HepG2 (cell line): ENCODE data around the gene CALM1. TPM values are rescaled to one million over a fixed set of nuclear protein-coding genes. Genes with fewer than 3 reads are reported as not detected.

Experiments
- AGO1 ChIP-seq: fragments of 200-400 bp; formaldehyde crosslinking; IDR thresholded peaks from 2 replicates; pipeline ENCODE4 v1.6.1; 2017; ENCODE audit warnings: mild to moderate bottlenecking, low read depth, low read length, moderate library complexity; ENCODE audit not compliant: poor library complexity, severe bottlenecking
- BCL3 ChIP-seq: sonication (generic); formaldehyde crosslinking; IDR thresholded peaks from 2 replicates; pipeline ENCODE4 v1.5.1; 2020; ENCODE audit warnings: mild to moderate bottlenecking, missing genetic modification reagents, moderate library complexity
- FOXA3 ChIP-seq: IDR thresholded peaks from 2 replicates; pipeline ENCODE4 v1.6.1; 2016; ENCODE audit warnings: missing genetic modification reagents, missing compliant biosample characterization
- FOXK1 ChIP-seq: sonication (generic); formaldehyde crosslinking; IDR thresholded peaks from 2 replicates; pipeline ENCODE4 v1.4.0; 2020; ENCODE audit warnings: low read depth, missing genetic modification reagents, borderline replicate concordance
- GATAD2A ChIP-seq: IDR thresholded peaks from 2 replicates; pipeline ENCODE4 v1.6.1; 2016
- GZF1 ChIP-seq: sonication (generic); formaldehyde crosslinking; IDR thresholded peaks from 2 replicates; pipeline ENCODE4 v1.5.1; 2020; ENCODE audit warnings: mild to moderate bottlenecking, missing genetic modification reagents
- IKZF4 ChIP-seq: sonication (generic); formaldehyde crosslinking; IDR thresholded peaks from 2 replicates; pipeline ENCODE4 v1.5.1; 2020; ENCODE audit warnings: borderline replicate concordance, mild to moderate bottlenecking, low read depth, missing genetic modification reagents; ENCODE audit errors: not compliant biosample characterization
- KLF13 ChIP-seq: sonication (generic); formaldehyde crosslinking; IDR thresholded peaks from 2 replicates; pipeline ENCODE4 v1.4.0; 2020; ENCODE audit warnings: mild to moderate bottlenecking, missing genetic modification reagents
- RELA ChIP-seq: sonication (generic); formaldehyde crosslinking; IDR thresholded peaks from 2 replicates; pipeline ENCODE4 v1.4.0; 2020; ENCODE audit warnings: missing genetic modification reagents
- RXRB ChIP-seq: IDR thresholded peaks from 2 replicates; pipeline ENCODE4 v1.6.1; 2016; ENCODE audit warnings: borderline replicate concordance, missing genetic modification reagents, missing compliant biosample characterization
- ZBTB7B ChIP-seq: sonication (generic); formaldehyde crosslinking; IDR thresholded peaks from 2 replicates; pipeline ENCODE4 v1.4.0; 2020; ENCODE audit warnings: missing genetic modification reagents
- ZNF253 ChIP-seq: sonication (generic); formaldehyde crosslinking; IDR thresholded peaks from 2 replicates; pipeline ENCODE4 v1.8.0; 2022; ENCODE audit warnings: mild to moderate bottlenecking, missing genetic modification reagents, borderline replicate concordance
- ZNF292 ChIP-seq: sonication (generic); formaldehyde crosslinking; IDR thresholded peaks from 2 replicates; pipeline ENCODE4 v1.8.1; 2022; ENCODE audit warnings: mild to moderate bottlenecking, low read depth, missing genetic modification reagents, borderline replicate concordance
- ZNF644 ChIP-seq: IDR thresholded peaks from 2 replicates; pipeline ENCODE4 v1.6.1; 2016; ENCODE audit warnings: low read depth
- polyA plus RNA-seq, 8 experiments: library from polyadenylated mRNA; depleted of rRNA in 3 of 8; stranded (reverse) in 7 of 8; unstranded in 1 of 8; fragments of >200 nt; fragmentation: Illumina TruSeq in 4 of 8; extraction: Trizol in 4 of 8; gene quantifications; 2 replicates each; pipeline versions ENCODE4 v1.2.1 to v1.2.3, GENCODE V29; 2011 to 2016; ENCODE audit warnings: low read depth in 4 of 8, missing spikeins in 1 of 8, mixed read lengths in 1 of 8; ENCODE audit not compliant: insufficient read depth in 1 of 8
- total RNA-seq, 5 experiments: library from RNA; depleted of rRNA; stranded (reverse); fragments of >200 nt; fragmentation: Illumina TruSeq; extraction: Trizol; gene quantifications; 2 replicates each; pipeline ENCODE4 v1.2.3, GENCODE V29; 2016; ENCODE audit warnings: low read depth in 1 of 5
- TF ChIP-seq, protein P1 (sequence below): sonication (generic); formaldehyde crosslinking; IDR thresholded peaks from 2 replicates; pipeline ENCODE4 v1.4.0; 2020; ENCODE audit warnings: mild to moderate bottlenecking, missing genetic modification reagents
- TF ChIP-seq, protein P2 (sequence below): IDR thresholded peaks from 2 replicates; pipeline ENCODE4 v1.4.0; 2020; ENCODE audit warnings: mild to moderate bottlenecking, missing genetic modification reagents
- TF ChIP-seq, protein P3 (sequence below): sonication (generic); formaldehyde crosslinking; conservative IDR thresholded peaks from 2 replicates; pipeline ENCODE4 v1.4.0; 2020; ENCODE audit warnings: missing genetic modification reagents
- TF ChIP-seq, protein P4 (sequence below): sonication (generic); formaldehyde crosslinking; IDR thresholded peaks from 2 replicates; pipeline ENCODE4 v1.5.0; 2020; ENCODE audit warnings: missing genetic modification reagents

CALM1 gene
- total and polyA plus RNA-seq, 2 of the 13 experiments (the other 11 are each of a cell fraction or from before 2014, with no cell fraction given): 110 to 238 TPM

DNA sequence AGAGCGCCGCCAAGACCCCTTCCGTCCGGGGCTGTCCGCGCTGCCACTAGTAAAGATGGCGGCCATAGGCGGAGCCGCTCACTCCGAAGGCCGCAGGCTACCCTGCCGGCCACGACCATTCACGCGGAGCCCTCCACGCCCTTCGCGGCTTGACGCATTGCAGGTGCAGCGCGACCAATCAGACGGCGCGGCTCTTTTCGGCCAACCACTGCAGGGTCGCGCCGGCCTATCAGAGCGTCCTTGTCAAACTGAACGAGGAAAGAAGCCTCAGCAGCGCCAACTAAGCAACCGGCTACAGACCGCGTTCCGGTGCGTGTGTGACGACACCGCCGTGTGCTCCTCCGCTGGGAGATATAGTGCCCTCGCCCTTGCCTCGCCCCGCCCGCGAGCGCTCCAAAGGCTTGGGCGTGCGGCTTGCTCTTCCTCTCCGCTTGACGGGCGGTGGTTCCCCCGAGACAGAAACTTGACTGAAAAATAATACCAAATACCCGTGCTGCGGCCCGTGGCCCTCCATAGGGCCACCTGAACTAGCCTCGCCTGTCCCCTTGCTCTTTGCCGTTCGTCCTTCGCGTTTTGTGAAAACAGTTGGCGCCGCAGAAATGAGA lies 13.6 kb upstream of the CALM1 start (continued):
- TF ChIP-seq, protein P1, sequence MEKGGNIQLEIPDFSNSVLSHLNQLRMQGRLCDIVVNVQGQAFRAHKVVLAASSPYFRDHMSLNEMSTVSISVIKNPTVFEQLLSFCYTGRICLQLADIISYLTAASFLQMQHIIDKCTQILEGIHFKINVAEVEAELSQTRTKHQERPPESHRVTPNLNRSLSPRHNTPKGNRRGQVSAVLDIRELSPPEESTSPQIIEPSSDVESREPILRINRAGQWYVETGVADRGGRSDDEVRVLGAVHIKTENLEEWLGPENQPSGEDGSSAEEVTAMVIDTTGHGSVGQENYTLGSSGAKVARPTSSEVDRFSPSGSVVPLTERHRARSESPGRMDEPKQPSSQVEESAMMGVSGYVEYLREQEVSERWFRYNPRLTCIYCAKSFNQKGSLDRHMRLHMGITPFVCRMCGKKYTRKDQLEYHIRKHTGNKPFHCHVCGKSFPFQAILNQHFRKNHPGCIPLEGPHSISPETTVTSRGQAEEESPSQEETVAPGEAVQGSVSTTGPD (CRISPR knock-in tag): no peak
- TF ChIP-seq RELA (CRISPR knock-in tag): peak; percentile 69; the same call in 1 of the 2 replicates
- TF ChIP-seq RXRB (CRISPR knock-in tag): peak; percentile 70
- TF ChIP-seq ZNF253: no peak
- peak; percentile 53 for TF ChIP-seq GATAD2A (CRISPR knock-in tag)
- TF ChIP-seq FOXA3 (CRISPR knock-in tag): peak; percentile 57
- peak; percentile 95 for TF ChIP-seq FOXK1
- TF ChIP-seq, protein P2, sequence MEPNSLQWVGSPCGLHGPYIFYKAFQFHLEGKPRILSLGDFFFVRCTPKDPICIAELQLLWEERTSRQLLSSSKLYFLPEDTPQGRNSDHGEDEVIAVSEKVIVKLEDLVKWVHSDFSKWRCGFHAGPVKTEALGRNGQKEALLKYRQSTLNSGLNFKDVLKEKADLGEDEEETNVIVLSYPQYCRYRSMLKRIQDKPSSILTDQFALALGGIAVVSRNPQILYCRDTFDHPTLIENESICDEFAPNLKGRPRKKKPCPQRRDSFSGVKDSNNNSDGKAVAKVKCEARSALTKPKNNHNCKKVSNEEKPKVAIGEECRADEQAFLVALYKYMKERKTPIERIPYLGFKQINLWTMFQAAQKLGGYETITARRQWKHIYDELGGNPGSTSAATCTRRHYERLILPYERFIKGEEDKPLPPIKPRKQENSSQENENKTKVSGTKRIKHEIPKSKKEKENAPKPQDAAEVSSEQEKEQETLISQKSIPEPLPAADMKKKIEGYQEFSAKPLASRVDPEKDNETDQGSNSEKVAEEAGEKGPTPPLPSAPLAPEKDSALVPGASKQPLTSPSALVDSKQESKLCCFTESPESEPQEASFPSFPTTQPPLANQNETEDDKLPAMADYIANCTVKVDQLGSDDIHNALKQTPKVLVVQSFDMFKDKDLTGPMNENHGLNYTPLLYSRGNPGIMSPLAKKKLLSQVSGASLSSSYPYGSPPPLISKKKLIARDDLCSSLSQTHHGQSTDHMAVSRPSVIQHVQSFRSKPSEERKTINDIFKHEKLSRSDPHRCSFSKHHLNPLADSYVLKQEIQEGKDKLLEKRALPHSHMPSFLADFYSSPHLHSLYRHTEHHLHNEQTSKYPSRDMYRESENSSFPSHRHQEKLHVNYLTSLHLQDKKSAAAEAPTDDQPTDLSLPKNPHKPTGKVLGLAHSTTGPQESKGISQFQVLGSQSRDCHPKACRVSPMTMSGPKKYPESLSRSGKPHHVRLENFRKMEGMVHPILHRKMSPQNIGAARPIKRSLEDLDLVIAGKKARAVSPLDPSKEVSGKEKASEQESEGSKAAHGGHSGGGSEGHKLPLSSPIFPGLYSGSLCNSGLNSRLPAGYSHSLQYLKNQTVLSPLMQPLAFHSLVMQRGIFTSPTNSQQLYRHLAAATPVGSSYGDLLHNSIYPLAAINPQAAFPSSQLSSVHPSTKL (CRISPR knock-in tag): peak; percentile 68
- TF ChIP-seq ZNF292 (CRISPR knock-in tag): peak; percentile 73
- peak; percentile 63; the same call in 1 of the 2 replicates for TF ChIP-seq GZF1 (CRISPR knock-in tag)
- TF ChIP-seq ZBTB7B (CRISPR knock-in tag): peak; percentile 73
- TF ChIP-seq, protein P3, sequence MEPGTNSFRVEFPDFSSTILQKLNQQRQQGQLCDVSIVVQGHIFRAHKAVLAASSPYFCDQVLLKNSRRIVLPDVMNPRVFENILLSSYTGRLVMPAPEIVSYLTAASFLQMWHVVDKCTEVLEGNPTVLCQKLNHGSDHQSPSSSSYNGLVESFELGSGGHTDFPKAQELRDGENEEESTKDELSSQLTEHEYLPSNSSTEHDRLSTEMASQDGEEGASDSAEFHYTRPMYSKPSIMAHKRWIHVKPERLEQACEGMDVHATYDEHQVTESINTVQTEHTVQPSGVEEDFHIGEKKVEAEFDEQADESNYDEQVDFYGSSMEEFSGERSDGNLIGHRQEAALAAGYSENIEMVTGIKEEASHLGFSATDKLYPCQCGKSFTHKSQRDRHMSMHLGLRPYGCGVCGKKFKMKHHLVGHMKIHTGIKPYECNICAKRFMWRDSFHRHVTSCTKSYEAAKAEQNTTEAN (CRISPR knock-in tag): 0 out of 2 replicates have a peak, but pooled peaks have one; percentile 31
- 0 out of 2 replicates have a peak, but pooled peaks have one; percentile 56 for TF ChIP-seq ZNF644 (CRISPR knock-in tag)
- no peak for TF ChIP-seq KLF13 (CRISPR knock-in tag)
- no peak for TF ChIP-seq IKZF4
- TF ChIP-seq AGO1: peak; percentile 68
- TF ChIP-seq BCL3: peak; percentile 64; the same call in 1 of the 2 replicates
- TF ChIP-seq, protein P4, sequence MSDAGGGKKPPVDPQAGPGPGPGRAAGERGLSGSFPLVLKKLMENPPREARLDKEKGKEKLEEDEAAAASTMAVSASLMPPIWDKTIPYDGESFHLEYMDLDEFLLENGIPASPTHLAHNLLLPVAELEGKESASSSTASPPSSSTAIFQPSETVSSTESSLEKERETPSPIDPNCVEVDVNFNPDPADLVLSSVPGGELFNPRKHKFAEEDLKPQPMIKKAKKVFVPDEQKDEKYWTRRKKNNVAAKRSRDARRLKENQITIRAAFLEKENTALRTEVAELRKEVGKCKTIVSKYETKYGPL (CRISPR knock-in tag): no peak; the same call in 1 of the 2 replicates
